A549 (cell line): ENCODE results near the gene PCDHGA9. TPM values are rescaled to one million over a fixed set of nuclear protein-coding genes. Genes with fewer than 3 reads are reported as not detected.

ENCODE experiments used
- ATAC-seq, 2 experiments: fragments of 200-7000 bp in 1 of 2; fragments of >200 bp in 1 of 2; cut with Nextera tagmentation in 1 of 2; cut with Tn5 transposase in 1 of 2; 3 replicates each; pipeline versions ENCODE4 v1.8.0 to v1.9.1; 2018 to 2020; ENCODE audit warnings: mild to moderate bottlenecking in 1 of 2, moderate library complexity in 1 of 2
- CTCF ChIA-PET: fragments of 300-600 bp; sonication (Branson Sonifier 250); formaldehyde crosslinking; extraction: SDS; loops from one replicate; lab custom pipeline; 2021; ENCODE audit warnings: antibody characterized with exemption, inconsistent platforms; lab: Yijun Ruan, JAX
- POLR2A ChIA-PET: fragments of 350-600 bp; formaldehyde crosslinking; extraction: SDS; loops from one replicate; lab custom pipeline; 2021; ENCODE audit warnings: antibody characterized with exemption, inconsistent platforms; lab: Yijun Ruan, JAX
- DNase-seq, 2 experiments: peaks; one replicate each; pipeline versions ENCODE4 v3.0.0 to v3.0.0-alpha.2; 2011 to 2016; ENCODE audit warnings: low read depth in 1 of 2, low spot score in 1 of 2
- FAIRE-seq: peaks from 2 replicates; lab custom pipeline; 2011; peaks lifted over from hg19 to GRCh38; lab: Jason Lieb, UNC
- H3K27ac ChIP-seq, 2 experiments: fragments of >200 bp; sonication (Bioruptor Twin); formaldehyde crosslinking; 3 replicates each; pipeline ENCODE4 v1.5.1; 2016 to 2017
- H3K4me1 ChIP-seq: fragments of >200 bp; sonication (Bioruptor Twin); formaldehyde crosslinking; 3 replicates; pipeline ENCODE4 v1.6.1; 2016
- H3K4me2 ChIP-seq: fragments of >200 bp; sonication (Bioruptor Twin); formaldehyde crosslinking; 3 replicates; pipeline ENCODE4 v1.6.1; 2016
- H3K4me3 ChIP-seq: fragments of >200 bp; sonication (Bioruptor Twin); formaldehyde crosslinking; 3 replicates; pipeline ENCODE4 v1.5.1; 2016
- H3K9me3 ChIP-seq: fragments of >200 bp; sonication (Bioruptor Twin); formaldehyde crosslinking; 3 replicates; pipeline ENCODE4 v1.6.1; 2016
- CEBPB ChIP-seq, 2 experiments: fragments of >200 bp in 1 of 2; sonication (Bioruptor Twin) in 1 of 2; formaldehyde crosslinking in 1 of 2; IDR thresholded peaks; 2 replicates each; pipeline ENCODE4 v1.6.1; 2012 to 2016
- ESRRA ChIP-seq: fragments of 150-350 bp; IDR thresholded peaks from 2 replicates; pipeline ENCODE4 v1.6.1; 2014; ENCODE audit warnings: mild to moderate bottlenecking, low read length, borderline replicate concordance
- FOSB ChIP-seq: fragments of 250-450 bp; sonication (Bioruptor Pico); IDR thresholded peaks from 2 replicates; pipeline ENCODE4 v1.5.0; 2020; ENCODE audit warnings: mild to moderate bottlenecking, moderate library complexity
- FOSL2 ChIP-seq, 2 experiments: fragments of 450-650 bp in 1 of 2; fragments of >200 bp in 1 of 2; sonication (Bioruptor Twin) in 1 of 2; formaldehyde crosslinking; IDR thresholded peaks; 2 replicates each; pipeline versions ENCODE4 v1.5.0 to v1.6.1; 2016 to 2020; ENCODE audit warnings: mild to moderate bottlenecking in 1 of 2, moderate library complexity in 1 of 2
- GATA3 ChIP-seq: IDR thresholded peaks from 2 replicates; pipeline ENCODE4 v1.6.1; 2012; ENCODE audit warnings: borderline replicate concordance
- HDAC2 ChIP-seq: fragments of 200-600 bp; sonication (generic); IDR thresholded peaks from 2 replicates; pipeline ENCODE4 v1.6.1; 2016
- HMGXB4 ChIP-seq: fragments of 250-450 bp; sonication (Bioruptor Pico); IDR thresholded peaks from 2 replicates; pipeline ENCODE4 v1.5.0; 2021; ENCODE audit warnings: mild to moderate bottlenecking, moderate library complexity, borderline replicate concordance
- HOXB13 ChIP-seq: fragments of 250-450 bp; sonication (Bioruptor Pico); IDR thresholded peaks from 2 replicates; pipeline ENCODE4 v1.5.0; 2020; ENCODE audit warnings: low read depth, mild to moderate bottlenecking, moderate library complexity
- JUN ChIP-seq, 2 experiments: fragments of >200 bp; sonication (Bioruptor Twin); formaldehyde crosslinking; IDR thresholded peaks; 2 replicates in 1 of 2; 3 replicates in 1 of 2; pipeline ENCODE4 v1.6.1; 2016 to 2017
- KDM1A ChIP-seq: fragments of 200-600 bp; sonication (generic); IDR thresholded peaks from 2 replicates; pipeline ENCODE4 v1.6.1; 2016; ENCODE audit warnings: low read depth, mild to moderate bottlenecking
- KDM5A ChIP-seq: fragments of 200-600 bp; sonication (generic); IDR thresholded peaks from 2 replicates; pipeline ENCODE4 v1.6.1; 2016; ENCODE audit warnings: antibody characterized with exemption, mild to moderate bottlenecking
- MAZ ChIP-seq: fragments of 150-350 bp; IDR thresholded peaks from 2 replicates; pipeline ENCODE4 v1.6.1; 2014; ENCODE audit warnings: antibody characterized with exemption, low read depth, low read length, borderline replicate concordance
- PBX3 ChIP-seq: IDR thresholded peaks from 2 replicates; pipeline ENCODE4 v1.6.1; 2012
- POLR2A ChIP-seq: IDR thresholded peaks from 2 replicates; pipeline ENCODE4 v1.6.1; 2012; ENCODE audit warnings: mild to moderate bottlenecking, low read length
- RCOR1 ChIP-seq: fragments of 150-350 bp; IDR thresholded peaks from 2 replicates; pipeline ENCODE4 v1.6.1; 2014; ENCODE audit warnings: antibody characterized with exemption, low read length, low read depth
- REST ChIP-seq: fragments of 200-600 bp; sonication (generic); IDR thresholded peaks from 2 replicates; pipeline ENCODE4 v1.6.1; 2016; ENCODE audit warnings: antibody characterized with exemption, mild to moderate bottlenecking, moderate library complexity
- RFX5 ChIP-seq: fragments of 450-650 bp; IDR thresholded peaks from 2 replicates; pipeline ENCODE4 v1.7.1; 2014; ENCODE audit warnings: antibody characterized with exemption, mild to moderate bottlenecking, moderate library complexity
- TP53 ChIP-seq: fragments of 250-450 bp; sonication (Bioruptor Pico); IDR thresholded peaks from 2 replicates; pipeline ENCODE4 v1.5.0; 2021; ENCODE audit warnings: mild to moderate bottlenecking, moderate library complexity
- ZFP36 ChIP-seq: fragments of 450-650 bp; IDR thresholded peaks from 2 replicates; pipeline ENCODE4 v1.6.1; 2014; ENCODE audit warnings: borderline replicate concordance; ENCODE audit not compliant: partially characterized antibody
- ZSCAN20 ChIP-seq: fragments of 250-450 bp; sonication (Bioruptor Pico); IDR thresholded peaks from 2 replicates; pipeline ENCODE4 v1.8.0; 2022; ENCODE audit warnings: mild to moderate bottlenecking, moderate library complexity
- WGBS: methylation state at CpG from one replicate; pipeline ENCODE4 v1.1.6; 2017; ENCODE audit errors: missing lambda C conversion rate; 5-methylcytosine and 5-hydroxymethylcytosine counted together
- polyA plus RNA-seq, 4 experiments: library from polyadenylated mRNA; depleted of rRNA in 3 of 4; stranded (reverse); fragments of >200 nt; fragmentation: RNase III in 1 of 4; extraction: RNeasy Plus Mini Kit Qiagen cat#74134 plus additional on column Dnase treatment in 1 of 4; gene quantifications; 2 replicates in 3 of 4; 3 replicates in 1 of 4; pipeline ENCODE4 v1.2.3, GENCODE V29; 2011 to 2017
- TF ChIP-seq, protein P1 (sequence below): fragments of 150-350 bp; IDR thresholded peaks from 2 replicates; pipeline ENCODE4 v1.6.1; 2014; ENCODE audit warnings: low read depth, mild to moderate bottlenecking, low read length
- TF ChIP-seq, protein P2 (sequence below): IDR thresholded peaks from 2 replicates; pipeline ENCODE4 v1.6.1; 2012

The PCDHGA9 gene
- polyA plus RNA-seq, 2 of the 4 experiments (the other 2 are of a cell fraction) = 0.03 to 0.22 TPM

GRCh38 chr5:141388661-141389060 lies 13.9 kb upstream of the PCDHGA9 start:
- POLR2A ChIA-PET = no interaction called here
- H3K9me3 ChIP-seq = peaks cover 70% of the 10 kb centered on the region
- whole genome bisulfite sequencing = 62% methylated on average over 10 of the region's 10 CpGs
- DNase-seq = no peak
- TF ChIP-seq FOSB (CRISPR knock-in tag) (no peak), CEBPB (IDR thresholded peaks at IDR 0.05) (peak; percentile 70 to 88; a peak in 3 of 4 replicates)
- CTCF ChIA-PET = interaction anchor here (1.0 to 3.3 kb wide), 4 partner anchors 87 to 304 kb away, joined by 3 to 12 read pairs (median 4); partner anchors contain the start of gene PCDHGC3
- no peak overlapping the region for H3K4me2 ChIP-seq
- no peak overlapping the region for H3K4me3 ChIP-seq
- no peaks in the 10 kb centered on the region for H3K4me1 ChIP-seq
- no peak overlapping the region for H3K27ac ChIP-seq
- no peak for ATAC-seq
- no peak for FAIRE-seq

GRCh38 chr5:141389153-141390042 lies 13.2 kb upstream of the PCDHGA9 start:
- no peak overlapping the region for H3K4me2 ChIP-seq
- ChIA-PET POLR2A (no interaction called here), CTCF (interaction anchor here (0.9 to 3.3 kb wide), 7 partner anchors 8 to 305 kb away, joined by 3 to 12 read pairs (median 6); partner anchors contain the start of genes PCDHGB1 and PCDHGC3)
- DNase-seq (no peak), FAIRE-seq (no peak), ATAC-seq (no peak)
- no peak overlapping the region for H3K4me3 ChIP-seq
- 84% methylated on average over 69 of the region's 77 CpGs for WGBS
- TF ChIP-seq, protein P1, sequence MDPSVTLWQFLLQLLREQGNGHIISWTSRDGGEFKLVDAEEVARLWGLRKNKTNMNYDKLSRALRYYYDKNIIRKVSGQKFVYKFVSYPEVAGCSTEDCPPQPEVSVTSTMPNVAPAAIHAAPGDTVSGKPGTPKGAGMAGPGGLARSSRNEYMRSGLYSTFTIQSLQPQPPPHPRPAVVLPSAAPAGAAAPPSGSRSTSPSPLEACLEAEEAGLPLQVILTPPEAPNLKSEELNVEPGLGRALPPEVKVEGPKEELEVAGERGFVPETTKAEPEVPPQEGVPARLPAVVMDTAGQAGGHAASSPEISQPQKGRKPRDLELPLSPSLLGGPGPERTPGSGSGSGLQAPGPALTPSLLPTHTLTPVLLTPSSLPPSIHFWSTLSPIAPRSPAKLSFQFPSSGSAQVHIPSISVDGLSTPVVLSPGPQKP = no peak
- TF ChIP-seq KDM1A = no peak
- TF ChIP-seq ZSCAN20 (CRISPR knock-in tag) = no peak
- no peak for TF ChIP-seq KDM5A
- TF ChIP-seq POLR2A = no peak
- no peak for TF ChIP-seq HOXB13
- TF ChIP-seq GATA3 = no peak
- no peak for TF ChIP-seq TP53 (CRISPR knock-in tag)
- TF ChIP-seq, protein P2, sequence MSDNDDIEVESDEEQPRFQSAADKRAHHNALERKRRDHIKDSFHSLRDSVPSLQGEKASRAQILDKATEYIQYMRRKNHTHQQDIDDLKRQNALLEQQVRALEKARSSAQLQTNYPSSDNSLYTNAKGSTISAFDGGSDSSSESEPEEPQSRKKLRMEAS = no peak
- TF ChIP-seq ZFP36 = no peak
- no peak for TF ChIP-seq JUN (IDR thresholded peaks at IDR 0.05)
- TF ChIP-seq MAZ = no peak
- no peak for TF ChIP-seq FOSL2 (IDR thresholded peaks at IDR 0.05)
- TF ChIP-seq FOSL2 (CRISPR knock-in tag; IDR thresholded peaks at IDR 0.05) = no peak
- no peak for TF ChIP-seq HDAC2
- no peak for TF ChIP-seq REST
- TF ChIP-seq ESRRA = no peak
- TF ChIP-seq PBX3 = no peak
- TF ChIP-seq HMGXB4 (CRISPR knock-in tag) = no peak
- TF ChIP-seq RFX5 = no peak
- no peak for TF ChIP-seq RCOR1
- H3K27ac ChIP-seq = no peak overlapping the region
- peaks cover 72% of the 10 kb centered on the region for H3K9me3 ChIP-seq
- no peaks in the 10 kb centered on the region for H3K4me1 ChIP-seq
